PFSK-1 (cell line): ENCODE data around the gene PPM1B.

ENCODE experiments used
- FOXP2 ChIP-seq: optimal IDR thresholded peaks from 2 replicates; pipeline ENCODE3; 2011; ENCODE audit warnings: borderline replicate concordance, control low read depth, inconsistent platforms; ENCODE audit not compliant: insufficient read depth; ENCODE audit errors: extremely low read length, extremely low read depth
- POLR2AphosphoS5 ChIP-seq: IDR thresholded peaks from 2 replicates; pipeline ENCODE4 v1.6.1; 2012; ENCODE audit warnings: low read depth, mild to moderate bottlenecking, control low read depth, low read length, moderate library complexity
- SIN3A ChIP-seq: IDR thresholded peaks from 2 replicates; pipeline ENCODE4 v1.6.1; 2012; ENCODE audit warnings: mild to moderate bottlenecking, low read length, moderate library complexity, borderline replicate concordance; ENCODE audit not compliant: insufficient read depth
- TAF1 ChIP-seq: IDR thresholded peaks from 2 replicates; pipeline ENCODE4 v1.6.1; 2012; ENCODE audit warnings: low read length, control low read depth, borderline replicate concordance; ENCODE audit not compliant: insufficient read depth
- TF ChIP-seq, protein P1 (sequence below), 2 experiments: IDR thresholded peaks; 2 replicates each; pipeline versions ENCODE4 v1.6.1 to v1.8.0; 2011 to 2012; ENCODE audit warnings: low read depth in 2 of 2, low read length in 2 of 2, control low read depth in 1 of 2, inconsistent platforms in 1 of 2, mild to moderate bottlenecking in 1 of 2, moderate library complexity in 1 of 2; ENCODE audit not compliant: insufficient read depth in 1 of 2

Gene PPM1B

GRCh38 chr2:44244135-44244871, 75.6 kb downstream of the PPM1B start:
- TF ChIP-seq TAF1, result no peak

GRCh38 chr2:44245083-44245861, 76.6 kb downstream of the PPM1B start:
- TF ChIP-seq SIN3A, result no peak
- no peak for TF ChIP-seq FOXP2
- no peak for TF ChIP-seq POLR2AphosphoS5
- TF ChIP-seq, protein P1, sequence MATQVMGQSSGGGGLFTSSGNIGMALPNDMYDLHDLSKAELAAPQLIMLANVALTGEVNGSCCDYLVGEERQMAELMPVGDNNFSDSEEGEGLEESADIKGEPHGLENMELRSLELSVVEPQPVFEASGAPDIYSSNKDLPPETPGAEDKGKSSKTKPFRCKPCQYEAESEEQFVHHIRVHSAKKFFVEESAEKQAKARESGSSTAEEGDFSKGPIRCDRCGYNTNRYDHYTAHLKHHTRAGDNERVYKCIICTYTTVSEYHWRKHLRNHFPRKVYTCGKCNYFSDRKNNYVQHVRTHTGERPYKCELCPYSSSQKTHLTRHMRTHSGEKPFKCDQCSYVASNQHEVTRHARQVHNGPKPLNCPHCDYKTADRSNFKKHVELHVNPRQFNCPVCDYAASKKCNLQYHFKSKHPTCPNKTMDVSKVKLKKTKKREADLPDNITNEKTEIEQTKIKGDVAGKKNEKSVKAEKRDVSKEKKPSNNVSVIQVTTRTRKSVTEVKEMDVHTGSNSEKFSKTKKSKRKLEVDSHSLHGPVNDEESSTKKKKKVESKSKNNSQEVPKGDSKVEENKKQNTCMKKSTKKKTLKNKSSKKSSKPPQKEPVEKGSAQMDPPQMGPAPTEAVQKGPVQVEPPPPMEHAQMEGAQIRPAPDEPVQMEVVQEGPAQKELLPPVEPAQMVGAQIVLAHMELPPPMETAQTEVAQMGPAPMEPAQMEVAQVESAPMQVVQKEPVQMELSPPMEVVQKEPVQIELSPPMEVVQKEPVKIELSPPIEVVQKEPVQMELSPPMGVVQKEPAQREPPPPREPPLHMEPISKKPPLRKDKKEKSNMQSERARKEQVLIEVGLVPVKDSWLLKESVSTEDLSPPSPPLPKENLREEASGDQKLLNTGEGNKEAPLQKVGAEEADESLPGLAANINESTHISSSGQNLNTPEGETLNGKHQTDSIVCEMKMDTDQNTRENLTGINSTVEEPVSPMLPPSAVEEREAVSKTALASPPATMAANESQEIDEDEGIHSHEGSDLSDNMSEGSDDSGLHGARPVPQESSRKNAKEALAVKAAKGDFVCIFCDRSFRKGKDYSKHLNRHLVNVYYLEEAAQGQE (IDR thresholded peaks at IDR 0.05; ENCODE audit: insufficient read depth in 1 of 2, low read depth in 2 of 2, low read length in 2 of 2), result no peak
- TF ChIP-seq TAF1, result no peak

- no peak for TF ChIP-seq SIN3A
- no peak for TF ChIP-seq FOXP2
- no peak for TF ChIP-seq POLR2AphosphoS5
- TF ChIP-seq, protein P1 (IDR thresholded peaks at IDR 0.05; ENCODE audit: insufficient read depth in 1 of 2, low read depth in 2 of 2, low read length in 2 of 2), result no peak
- no peak for TF ChIP-seq TAF1
Observed at GRCh38 chr2:44246436-44246835, 77.8 kb downstream of the PPM1B start.

DNA sequence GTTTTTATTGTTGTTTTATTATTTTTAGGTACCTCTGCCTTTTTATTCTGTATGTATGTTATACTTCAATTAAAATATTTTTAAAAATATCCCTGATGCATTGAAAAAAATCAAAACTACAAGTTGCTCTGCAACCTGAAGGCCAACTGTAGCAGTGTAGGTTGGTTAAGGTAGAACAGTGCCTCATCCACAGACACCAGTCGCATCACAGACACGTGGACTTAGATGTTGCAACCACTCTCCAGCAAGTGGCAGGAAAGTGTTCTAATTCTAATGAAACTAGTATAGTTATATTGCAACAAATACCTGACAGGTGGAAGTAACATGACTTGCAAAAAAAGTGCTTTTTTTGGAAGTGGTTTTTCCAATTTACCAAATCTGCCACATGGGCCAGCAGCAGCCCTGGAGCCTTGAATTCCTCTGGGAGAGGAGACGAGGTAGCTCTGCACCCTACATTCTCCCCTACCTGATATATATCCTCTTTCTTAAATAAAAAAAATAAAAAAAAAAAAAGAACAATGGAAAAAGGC, 78.2 kb downstream of the PPM1B start:
- no peak for TF ChIP-seq FOXP2
- TF ChIP-seq, protein P1 (IDR thresholded peaks at IDR 0.05; ENCODE audit: insufficient read depth in 1 of 2, low read depth in 2 of 2, low read length in 2 of 2), result no peak
- no peak for TF ChIP-seq SIN3A
- TF ChIP-seq POLR2AphosphoS5, result no peak
- TF ChIP-seq TAF1, result no peak

DNA sequence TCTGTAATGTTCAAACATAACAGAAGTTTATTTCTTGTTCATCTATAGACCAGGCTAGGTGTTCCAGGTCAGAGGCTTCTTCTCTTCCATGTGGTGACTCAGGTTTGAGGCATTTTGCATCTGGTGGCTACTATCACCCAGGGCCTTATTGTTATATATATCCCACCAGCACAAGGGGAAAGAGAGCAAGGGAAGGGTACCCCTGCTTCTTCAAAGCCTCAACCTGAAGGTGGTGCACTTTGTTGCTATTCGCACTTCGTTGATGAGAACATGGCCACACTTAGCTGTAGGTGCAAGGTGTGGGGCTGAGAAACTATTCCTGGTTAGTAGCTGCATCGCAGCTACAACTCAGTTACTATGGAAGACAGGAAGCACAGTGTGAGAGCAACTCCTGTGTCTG, 79.2 kb downstream of the PPM1B start:
- TF ChIP-seq FOXP2 (no peak), TAF1 (no peak), POLR2AphosphoS5 (no peak), SIN3A (no peak)
- TF ChIP-seq, protein P1 (IDR thresholded peaks at IDR 0.05; ENCODE audit: insufficient read depth in 1 of 2, low read depth in 2 of 2, low read length in 2 of 2), result no peak
